HG03139 (cell line): Measurements from ENCODE around the gene TMEM86B.

Experiments used
- ATAC-seq: cut with Tn5 transposase; IDR thresholded peaks from one replicate; pipeline ENCODE4 v1.9.1; 2021; ENCODE audit not compliant: unreplicated experiment

TMEM86B gene

GRCh38 chr19:55179606-55180484 lies 48.7 kb downstream of the TMEM86B start, which contains the start of gene SYT5:
TSS of gene SYT5 (minus strand) at chr19:55180289. CDS start at chr19:55179041, 1,248 bp downstream.
- no peak for ATAC-seq

- peak; percentile 62 for ATAC-seq
These were observed 49.6 kb downstream of the TMEM86B start for GRCh38 chr19:55178781-55179599.
